Activated CD4-positive, alpha-beta T cell treated with anti-CD3 and anti-CD28 coated beads, Interleukin-2, Interleukin-4, amounts not matched to agents 100 ng/mL and 50 ng/mL, durations not matched to agents 16 hours and 8 hours (primary cell): ENCODE measurements around the gene PIBF1.
A peak's percentile ranks its signal among the peaks of the same experiment; 100 is the strongest.
"Not testable (repeated sequence)": the region's sequence is repeated elsewhere in the genome, so short reads cannot be mapped to it uniquely, and the experiment has no call there.

Experiments
- DNase-seq: peaks from one replicate; pipeline ENCODE4 v3.0.0-alpha.2; 2020; ENCODE audit warnings: low spot score

Gene PIBF1

GRCh38 chr13:72820898-72821279, 39.0 kb downstream of the PIBF1 start:
- DNase-seq: no peak

DNA sequence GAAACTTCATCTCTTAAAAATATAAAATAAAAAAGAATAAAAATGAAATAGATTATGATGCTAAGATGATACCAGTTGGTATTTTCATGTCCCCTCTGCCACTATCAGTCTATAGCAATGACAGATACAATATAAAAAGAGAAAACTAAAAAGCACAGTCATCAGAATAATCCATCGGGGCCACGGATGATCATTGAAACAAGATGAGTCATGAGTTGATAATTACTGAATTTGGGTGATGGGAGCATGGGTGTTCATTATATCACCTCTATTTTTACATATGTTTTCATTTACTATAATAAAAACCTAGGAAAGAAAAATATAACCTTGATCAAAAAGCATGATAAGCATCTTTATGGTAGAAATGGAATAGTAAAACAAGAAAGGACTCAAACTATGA, 41.1 kb downstream of the PIBF1 start:
- no peak for DNase-seq

DNA sequence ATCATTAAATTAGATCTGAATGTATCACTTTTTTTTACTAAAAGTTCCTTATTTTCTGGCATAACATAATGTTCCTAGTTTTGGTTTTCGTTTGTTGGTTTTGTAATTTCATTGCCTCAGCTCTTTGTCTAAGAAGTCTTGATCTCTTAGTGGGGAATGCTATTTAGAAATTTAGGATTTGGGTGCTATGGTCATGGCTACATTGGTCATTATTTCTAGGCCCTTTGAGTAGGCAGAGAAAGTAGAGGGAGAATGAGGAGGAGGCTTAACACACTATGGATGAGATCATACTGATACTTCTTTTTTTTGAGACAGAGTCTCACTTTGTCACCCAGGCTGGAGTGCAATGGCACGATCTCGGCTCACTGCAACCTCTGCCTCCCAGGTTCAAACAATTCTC, 41.8 kb downstream of the PIBF1 start:
- DNase-seq: no peak

DNA sequence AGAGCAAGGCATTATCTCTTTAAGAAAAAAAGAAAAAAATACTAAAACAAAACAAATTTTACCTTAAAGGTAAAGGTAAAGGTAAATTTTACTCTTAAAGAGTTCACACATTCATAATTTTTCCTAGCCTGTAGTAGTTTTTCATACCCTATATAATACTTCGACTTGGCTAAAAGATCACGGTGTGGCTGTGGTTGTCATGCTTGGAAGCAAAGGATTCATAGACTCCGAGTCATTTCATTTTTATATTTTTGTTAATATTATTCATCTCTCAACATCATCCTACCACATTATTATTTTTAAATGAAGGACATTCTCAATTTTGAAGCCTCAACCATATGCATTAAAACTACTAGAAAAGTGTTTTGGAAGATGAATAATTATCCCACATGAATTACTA, 52.7 kb downstream of the PIBF1 start:
- DNase-seq: no peak

DNA sequence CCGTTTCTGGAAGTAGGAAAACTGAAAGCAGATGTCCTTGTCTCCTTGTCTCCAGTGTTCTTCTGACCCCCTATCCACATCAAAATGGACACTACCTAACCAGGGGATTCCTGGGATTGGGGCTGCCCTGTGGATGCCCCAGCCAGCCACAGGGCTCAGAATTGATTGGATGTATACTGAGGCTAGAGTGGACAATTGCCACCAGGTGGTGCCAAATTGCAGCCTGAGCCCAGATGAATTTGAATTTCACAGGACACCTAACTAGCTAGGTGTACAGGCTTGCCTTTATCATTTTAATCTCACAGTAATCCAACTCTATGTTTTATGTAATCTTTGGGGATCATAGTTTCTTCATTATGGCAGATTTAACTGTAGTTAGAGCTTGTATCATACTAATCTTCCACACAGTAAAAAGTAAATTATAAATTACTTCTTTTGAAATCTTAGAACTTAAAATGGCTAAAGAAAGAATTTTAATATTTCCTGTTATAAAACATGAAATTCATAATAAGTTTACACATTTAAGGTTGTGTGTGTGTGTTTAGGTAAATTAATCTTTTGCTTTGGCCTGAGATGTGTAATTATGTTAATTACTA, 58.0 kb downstream of the PIBF1 start:
- peak; percentile 41 for DNase-seq

- no peak for DNase-seq
These were observed 61.1 kb downstream of the PIBF1 start for GRCh38 chr13:72842991-72843390.

- not testable (repeated sequence) for DNase-seq
These were observed 63.2 kb downstream of the PIBF1 start for GRCh38 chr13:72845148-72845547.

DNA sequence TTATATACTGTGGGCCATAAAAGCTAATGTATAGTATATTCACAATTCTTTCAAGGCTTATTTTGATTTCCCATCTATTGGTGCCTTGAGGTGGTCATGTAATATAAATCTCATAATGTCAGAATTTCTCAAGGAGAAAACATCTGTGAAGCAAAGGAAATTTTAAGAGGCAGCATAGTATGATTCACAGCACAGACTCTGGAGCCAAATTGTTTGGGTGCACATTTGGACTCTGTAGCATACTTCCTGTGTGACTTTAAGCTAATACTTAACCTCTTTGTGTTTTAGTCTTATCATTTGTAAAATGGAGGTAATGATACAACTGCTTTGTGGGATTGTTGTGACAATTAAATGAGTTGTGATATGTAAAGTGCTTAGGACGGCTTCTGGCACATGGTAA, 67.6 kb downstream of the PIBF1 start:
- no peak for DNase-seq

- DNase-seq: no peak
These were observed 69.2 kb downstream of the PIBF1 start for GRCh38 chr13:72850959-72851677.

DNA sequence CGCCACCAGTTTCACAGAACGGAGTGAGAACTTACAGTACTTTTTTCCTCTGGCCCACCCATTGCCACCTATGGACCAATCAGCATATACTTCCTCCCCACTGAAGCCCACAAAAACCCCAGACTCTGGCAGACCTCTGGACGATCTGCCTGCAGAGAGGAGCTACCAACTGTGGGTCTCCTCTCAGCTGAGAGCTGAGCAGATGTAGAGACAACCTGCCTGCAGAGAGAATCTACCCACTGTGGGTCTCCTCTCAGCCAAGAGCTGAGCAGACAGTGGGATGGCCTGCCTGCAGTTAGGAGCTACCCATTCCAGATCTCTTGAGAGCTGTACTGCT, 69.7 kb downstream of the PIBF1 start:
- no peak for DNase-seq

DNA sequence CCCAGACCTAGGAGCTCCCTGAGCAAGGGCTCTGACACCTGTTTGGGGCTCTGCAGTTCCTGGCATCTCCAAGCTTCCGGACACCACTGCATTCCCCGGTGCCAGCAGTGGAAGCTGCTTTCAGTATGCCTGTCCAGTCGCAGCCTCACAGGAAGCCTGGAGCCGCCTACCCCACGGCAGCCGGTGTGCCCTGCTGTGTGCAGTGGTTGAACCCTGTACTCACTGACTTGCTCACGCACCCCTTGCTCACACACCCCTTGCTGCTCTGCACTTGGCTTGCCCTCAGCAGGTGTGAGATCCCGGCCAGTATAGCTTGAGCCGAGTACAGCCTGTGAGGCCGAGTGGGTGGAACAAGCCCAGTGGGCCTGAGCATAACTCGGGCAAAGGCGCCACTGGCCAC, 70.3 kb downstream of the PIBF1 start:
- no peak for DNase-seq

- DNase-seq: no peak
These were observed 71.1 kb downstream of the PIBF1 start for GRCh38 chr13:72853000-72853399.

- DNase-seq: peak; percentile 60
These were observed 82.4 kb downstream of the PIBF1 start for GRCh38 chr13:72864142-72865011.

GRCh38 chr13:72868229-72868628, 86.3 kb downstream of the PIBF1 start:
- no peak for DNase-seq

GRCh38 chr13:72875233-72875632, 93.3 kb downstream of the PIBF1 start:
- no peak for DNase-seq

DNA sequence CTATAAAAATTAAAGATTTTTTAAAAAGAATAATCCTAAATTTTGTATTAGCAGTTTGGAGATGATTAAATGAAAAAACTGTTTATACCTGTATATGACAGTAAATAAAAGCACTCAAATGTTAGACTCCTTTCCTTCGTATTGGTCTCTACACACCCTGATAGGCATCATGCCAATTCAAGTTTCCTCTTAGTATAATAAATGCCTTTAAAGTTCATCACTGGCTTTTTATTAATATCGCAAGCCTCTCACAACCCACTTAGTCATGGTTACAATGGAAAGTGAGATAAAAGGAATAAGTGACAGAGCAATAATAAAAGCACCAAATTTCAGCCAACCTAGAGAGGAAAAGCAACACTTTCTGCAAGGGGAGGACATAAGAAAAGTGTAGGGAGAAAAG, 102.2 kb downstream of the PIBF1 start:
- DNase-seq: no peak

DNA sequence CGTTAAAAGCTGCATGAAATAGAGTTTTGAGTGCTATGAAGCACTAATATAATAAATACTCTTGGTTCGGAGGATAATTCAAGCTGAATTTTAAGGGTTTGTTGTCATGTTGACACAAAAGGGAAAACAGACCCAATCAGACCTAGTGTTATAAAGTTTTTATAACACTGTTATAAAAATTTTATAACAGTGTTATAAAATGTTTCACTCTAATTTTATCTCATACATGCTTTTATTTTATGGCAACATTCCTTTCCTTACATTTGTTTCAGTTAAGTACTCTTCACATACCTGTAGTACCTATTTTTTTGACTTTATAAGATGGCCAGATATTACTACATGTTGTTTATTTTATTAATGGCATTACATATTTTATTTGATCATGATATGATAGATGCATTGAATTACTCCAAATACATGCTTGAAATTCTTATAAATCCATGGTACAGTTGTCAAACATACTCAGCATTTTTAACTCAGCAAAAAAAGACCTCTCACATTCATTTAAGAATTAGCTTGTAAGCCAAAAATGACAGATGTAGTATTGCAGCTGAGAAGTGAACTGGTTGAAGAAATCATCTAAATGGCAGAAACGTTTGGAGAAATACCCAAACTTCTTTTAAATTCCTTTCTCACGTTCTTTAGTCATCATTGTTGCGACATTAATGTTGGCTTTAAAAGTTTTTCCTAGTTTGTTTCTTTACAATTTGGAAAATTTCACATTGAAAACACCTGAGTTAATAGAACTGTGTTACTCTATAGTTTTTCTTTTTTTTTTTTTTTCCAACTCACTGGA, 104.5 kb downstream of the PIBF1 start:
- no peak for DNase-seq

DNA sequence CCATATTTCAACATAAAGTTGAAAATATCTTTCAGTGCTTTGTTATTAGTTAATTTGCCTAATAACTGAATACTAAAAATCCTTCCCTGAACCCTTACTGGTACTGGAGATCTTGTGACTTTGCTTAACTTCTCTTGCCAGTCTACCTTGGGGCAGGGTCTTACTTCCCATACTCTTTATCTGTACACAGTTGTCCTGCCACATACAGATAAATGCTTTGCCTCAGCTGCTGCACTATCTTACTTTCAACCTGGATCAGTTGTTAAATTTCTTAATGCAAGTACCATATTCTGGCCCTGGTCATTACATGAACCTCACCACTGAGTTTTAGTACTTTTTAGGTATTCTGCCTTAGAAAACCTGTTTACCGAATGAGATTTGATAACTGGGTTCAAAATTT, 107.6 kb downstream of the PIBF1 start:
- DNase-seq: no peak

DNA sequence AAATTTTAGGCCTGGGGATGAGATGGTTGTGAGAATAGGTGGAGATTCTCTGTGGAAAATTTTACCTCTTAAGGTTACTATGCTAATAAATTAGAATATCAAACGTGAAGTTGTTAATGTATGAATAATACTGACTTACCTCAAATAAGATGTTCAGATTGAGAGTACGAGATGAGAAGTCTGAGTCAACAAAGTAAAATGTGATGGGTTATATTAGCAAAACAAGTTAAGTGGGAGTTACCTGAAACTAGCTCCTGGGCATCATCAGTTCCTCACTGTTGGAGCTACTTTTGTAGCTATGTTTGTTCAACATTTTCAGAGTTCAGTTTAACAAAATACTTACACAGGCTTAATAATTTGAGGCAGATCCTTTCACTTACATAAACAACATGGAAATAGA, 108.6 kb downstream of the PIBF1 start:
- DNase-seq: no peak

GRCh38 chr13:72891423-72891822, 109.5 kb downstream of the PIBF1 start:
- no peak for DNase-seq

DNA sequence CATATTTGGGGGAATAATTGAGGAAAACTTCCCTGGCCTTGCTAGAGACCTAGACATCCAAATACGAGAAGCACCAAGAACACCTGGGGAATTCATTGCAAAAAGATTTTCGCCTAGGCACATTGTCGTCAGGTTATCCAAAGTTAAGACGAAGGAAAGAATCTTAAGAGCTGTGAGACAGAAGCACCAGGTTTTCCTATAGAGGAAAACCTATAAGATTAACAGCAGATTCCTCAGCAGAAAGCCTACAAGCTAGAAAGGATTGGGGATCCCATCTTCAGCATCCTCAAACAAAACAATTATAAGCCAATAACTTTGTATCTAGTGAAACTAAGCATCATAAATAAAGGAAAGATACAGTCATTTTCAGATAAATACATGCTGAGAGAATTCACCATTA, 114.9 kb downstream of the PIBF1 start:
- DNase-seq: no peak

- DNase-seq: not testable (repeated sequence)
These were observed 119.6 kb downstream of the PIBF1 start for GRCh38 chr13:72901546-72901945.
